Inflammatory macrophage (primary cell): ENCODE results near the gene SELENON.
"Not testable (repeated sequence)": the region's sequence is repeated elsewhere in the genome, so short reads cannot be mapped to it uniquely, and the experiment has no call there.

Experiments used
- DNase-seq, 2 donors: peaks; one replicate each; pipeline ENCODE4 v3.0.0-alpha.2; 2020 to 2022

SELENON gene

DNA sequence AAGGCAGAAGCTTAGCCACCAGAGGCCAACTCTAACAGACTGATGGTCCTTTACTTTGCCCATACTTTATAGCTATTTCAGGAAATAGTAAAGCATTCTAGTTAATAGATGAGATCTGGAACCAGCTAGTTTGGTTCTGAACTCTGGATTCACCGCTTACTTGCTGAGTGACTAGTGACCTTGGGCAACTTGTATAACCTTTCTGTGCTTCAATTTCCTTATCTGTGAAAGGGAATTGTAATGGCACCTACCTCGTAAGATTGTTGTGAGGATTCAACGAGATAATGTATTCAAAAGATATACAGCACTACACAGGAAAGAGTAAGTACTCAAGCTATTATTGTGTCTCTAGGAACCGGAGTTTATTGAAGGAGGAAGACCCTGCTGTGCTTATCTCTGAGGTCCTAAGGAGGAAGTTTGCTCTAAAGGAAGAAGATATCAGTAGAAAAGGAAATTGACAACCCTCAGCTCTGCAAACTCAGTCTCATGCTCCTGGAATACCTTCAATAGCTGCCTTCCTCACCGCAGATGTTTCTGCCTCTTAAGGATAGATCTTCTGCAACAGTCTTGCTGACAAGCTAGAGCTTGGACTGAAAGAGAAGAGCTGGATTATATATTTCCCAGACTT is 31.7 kb downstream of the SELENON start:
- DNase-seq, result no peak

DNA sequence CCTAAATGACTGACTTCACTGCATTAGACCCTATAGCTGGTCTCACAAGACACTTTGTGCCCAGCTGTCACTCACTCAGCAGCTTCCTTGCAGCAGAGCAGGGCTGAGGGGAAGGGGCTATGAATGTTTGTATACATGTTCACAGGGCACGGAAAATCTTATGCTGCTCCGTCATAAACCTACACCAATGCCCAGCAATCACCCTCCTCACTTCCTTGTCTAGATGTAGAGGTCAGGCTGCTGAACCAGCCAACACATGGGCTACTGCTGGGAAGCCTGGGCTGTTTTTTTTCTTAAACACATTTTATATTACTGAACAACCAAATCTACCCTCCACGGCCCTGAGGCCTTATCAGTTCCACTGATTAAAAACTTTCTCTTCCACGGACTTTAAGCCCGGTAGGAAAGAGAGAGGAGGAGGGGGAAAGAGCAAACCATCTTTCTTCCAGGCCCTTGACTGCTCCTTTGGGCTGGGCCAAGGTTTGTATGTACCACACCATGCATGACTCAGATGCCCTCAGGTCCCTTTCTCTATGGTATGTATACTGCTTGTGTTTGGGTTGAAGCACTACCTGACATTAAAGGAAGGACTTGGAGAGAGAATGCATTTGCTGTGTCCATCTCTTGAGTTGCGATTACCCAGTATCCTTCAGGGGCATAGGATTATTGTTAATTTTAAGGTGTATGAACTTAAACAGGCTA is 32.5 kb downstream of the SELENON start:
- DNase-seq, result no peak

GRCh38 chr1:25833158-25833557 is 33.2 kb downstream of the SELENON start:
- DNase-seq, result no peak

DNA sequence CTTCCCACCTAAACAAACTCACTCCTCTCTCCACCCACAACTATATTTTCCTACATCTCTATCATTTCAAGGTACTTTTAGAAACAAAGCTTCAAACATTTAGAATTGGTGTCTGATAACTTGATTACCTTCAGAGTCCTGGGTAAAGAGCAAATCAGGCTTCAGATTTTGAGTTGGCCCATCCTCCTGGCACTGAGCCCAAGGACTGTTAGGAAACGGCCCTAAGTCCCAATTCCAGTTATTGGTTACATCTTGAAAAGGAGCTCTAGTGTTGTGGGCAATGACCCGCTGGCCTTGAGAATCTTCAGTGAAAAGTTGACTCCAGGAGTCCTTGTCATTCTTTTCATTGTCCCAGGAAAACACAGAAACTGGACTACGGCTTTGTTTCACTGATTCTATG is 34.9 kb downstream of the SELENON start:
- DNase-seq, result no peak

GRCh38 chr1:25836695-25837094 is 36.7 kb downstream of the SELENON start:
- no peak for DNase-seq

DNA sequence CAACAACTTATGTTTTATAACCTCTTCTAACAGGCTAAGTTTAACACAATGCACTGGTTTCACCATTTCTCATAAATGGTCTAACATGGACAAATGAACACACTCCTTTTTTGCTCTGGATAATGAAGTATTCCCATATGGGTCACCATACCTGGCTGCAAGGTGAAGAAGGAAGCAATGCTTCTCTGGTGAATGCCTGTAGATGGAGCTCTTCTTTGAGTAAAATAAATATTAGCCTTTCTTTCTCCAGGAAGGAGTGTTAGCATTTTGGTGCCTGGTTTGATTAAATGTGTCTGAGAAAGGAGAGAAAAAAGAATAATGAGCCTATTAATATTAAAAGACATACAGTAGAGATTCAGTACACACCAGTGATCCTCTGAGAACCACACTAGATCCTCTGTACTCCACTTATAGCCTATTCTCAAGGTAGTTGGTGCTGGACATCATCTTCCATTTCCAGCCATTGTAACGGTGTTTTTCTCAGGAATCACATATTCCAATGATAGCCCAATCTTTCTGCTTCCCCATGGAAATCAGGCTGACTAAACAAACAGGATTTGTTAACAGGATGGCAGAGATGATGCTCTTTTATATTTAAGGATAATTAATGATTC is 37.4 kb downstream of the SELENON start:
- no peak for DNase-seq

- not testable (repeated sequence) for DNase-seq
These were observed 39.8 kb downstream of the SELENON start for GRCh38 chr1:25839808-25840207.

GRCh38 chr1:25843483-25843882 is 43.5 kb downstream of the SELENON start:
- no peak for DNase-seq

GRCh38 chr1:25844536-25845337 is 44.7 kb downstream of the SELENON start:
- peak in 1 of 2 donors; percentile 34 for DNase-seq

- DNase-seq, result no peak
These were observed 45.7 kb downstream of the SELENON start for GRCh38 chr1:25845664-25846063.

GRCh38 chr1:25847929-25848328 is 47.9 kb downstream of the SELENON start:
- DNase-seq, result no peak

GRCh38 chr1:25848531-25848930 is 48.5 kb downstream of the SELENON start:
- DNase-seq, result no peak

DNA sequence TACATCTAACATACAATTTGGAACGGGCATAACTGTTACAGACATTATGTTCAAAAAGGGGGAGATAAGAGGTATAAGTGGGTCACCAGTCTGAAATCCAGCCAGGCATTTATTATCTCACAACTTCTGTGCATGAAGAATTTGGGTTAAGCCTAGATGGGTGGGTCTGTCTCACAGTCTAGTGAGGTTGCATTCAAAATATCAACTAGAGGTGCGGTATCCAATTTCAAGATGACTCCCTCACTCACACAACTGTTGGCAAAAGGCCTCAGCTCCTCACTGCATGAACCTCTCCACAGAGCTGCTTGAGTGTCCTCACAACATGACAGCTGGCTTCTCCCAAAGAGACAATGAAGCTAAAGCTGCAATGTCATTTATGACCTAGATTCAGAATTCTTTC is 54.6 kb downstream of the SELENON start:
- no peak for DNase-seq

DNA sequence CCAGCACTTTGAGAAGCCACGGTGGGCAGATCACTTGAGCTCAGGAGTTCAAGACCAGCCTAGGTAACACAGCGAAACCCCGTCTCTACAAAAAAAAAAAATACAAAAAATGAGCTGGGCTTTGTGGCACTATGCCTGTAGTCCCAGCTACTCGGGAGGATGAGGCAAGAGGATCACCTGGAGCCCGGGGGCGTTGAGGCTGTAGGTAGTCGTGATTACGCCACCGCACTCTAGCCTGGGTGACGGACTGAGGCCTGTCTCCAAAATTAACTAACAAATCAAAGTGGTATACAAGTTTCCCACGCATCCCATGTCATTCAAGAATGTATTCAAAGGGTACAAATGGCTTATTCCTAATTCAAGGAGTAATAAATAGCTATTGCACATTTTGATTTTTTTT is 56.9 kb downstream of the SELENON start:
- no peak for DNase-seq

- DNase-seq, result peak in 1 of 2 donors; percentile 15
These were observed 58.5 kb downstream of the SELENON start for GRCh38 chr1:25858494-25858893.

- DNase-seq, result peak; percentile 94 to 96
These were observed 59.2 kb downstream of the SELENON start, which contains the start of gene AUNIP for GRCh38 chr1:25858906-25859789. TSS of gene AUNIP (minus strand) at chr1:25859457. CDS start at chr1:25859357, 100 bp downstream.

DNA sequence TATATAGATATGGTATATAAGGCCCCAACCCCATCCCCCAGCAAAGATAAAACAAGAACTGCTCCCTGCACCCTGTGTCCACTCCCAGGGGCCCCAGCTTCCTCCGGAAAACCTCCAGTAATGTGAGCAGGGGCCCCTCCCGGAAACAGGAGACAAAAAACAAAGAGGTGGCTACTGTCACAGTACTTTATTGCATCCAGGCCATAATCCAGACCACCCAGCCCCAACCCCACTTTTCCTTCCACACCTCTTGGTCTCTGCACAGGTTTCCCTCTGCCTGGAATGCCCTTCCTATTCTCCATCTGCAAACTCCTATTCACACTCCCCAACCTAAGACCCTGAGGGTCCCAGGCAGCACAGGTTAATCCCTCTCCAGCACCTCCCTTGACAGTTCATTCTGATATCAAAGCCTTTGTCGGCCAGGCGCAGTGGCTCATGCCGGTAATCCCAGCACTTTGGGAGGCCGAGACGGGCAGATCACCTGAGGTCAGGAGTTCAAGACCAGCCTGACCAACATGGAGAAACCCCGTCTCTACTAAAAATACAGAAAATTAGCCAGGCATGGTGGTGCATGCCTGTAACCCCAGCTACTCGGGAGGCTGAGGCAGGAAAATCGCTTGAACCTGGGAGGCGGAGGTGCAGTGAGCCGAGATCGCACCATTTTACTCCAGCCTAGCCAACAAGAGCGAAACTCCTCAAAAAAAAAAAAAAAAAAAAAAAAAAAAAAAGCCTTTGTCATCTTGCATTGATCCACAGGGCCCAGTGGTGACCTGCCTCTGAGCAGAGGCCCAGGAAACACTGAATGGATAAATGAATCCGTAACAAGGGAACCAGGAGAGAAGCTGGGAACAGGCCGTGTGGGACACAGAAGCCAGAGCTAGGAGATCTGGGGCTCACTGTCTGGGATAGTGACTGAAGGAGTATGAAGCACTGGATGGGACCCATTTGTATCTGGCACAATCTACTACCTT is 61.6 kb downstream of the SELENON start:
- DNase-seq, result peak; percentile 31 to 53

DNA sequence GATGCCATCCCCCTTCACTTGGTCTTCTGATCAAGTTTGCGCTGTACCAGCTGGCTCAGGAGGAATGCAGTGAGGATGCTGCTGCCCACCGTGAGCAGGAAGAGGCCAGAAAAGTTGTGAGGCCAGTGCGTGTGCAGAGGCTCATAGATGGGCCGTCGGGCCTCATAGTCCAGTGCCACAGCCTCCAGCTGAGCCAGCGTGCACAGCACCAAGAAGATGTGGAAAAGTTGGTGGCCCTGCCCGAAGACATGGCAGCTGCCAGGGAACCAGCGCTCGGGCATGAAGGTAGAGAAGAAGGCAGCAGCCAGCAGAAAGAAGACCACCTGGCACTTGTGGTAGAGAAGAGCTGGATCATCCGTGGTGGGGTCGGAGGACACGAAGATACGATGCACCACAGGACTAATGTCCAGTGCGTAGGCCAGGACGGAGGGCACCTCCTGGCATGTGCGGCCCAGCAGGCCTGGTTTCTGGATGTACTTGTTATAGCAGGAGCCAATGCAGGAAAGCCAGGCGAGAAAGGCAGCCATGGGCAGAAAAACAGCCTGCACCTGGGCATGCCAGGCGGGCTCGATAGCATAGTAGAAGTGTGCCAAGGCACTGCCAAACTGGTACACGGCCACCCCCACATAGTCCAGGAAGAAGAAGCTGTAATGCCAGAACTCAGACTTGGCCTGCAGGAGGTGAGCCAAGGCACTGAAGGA is 62.9 kb downstream of the SELENON start:
- no peak for DNase-seq

DNA sequence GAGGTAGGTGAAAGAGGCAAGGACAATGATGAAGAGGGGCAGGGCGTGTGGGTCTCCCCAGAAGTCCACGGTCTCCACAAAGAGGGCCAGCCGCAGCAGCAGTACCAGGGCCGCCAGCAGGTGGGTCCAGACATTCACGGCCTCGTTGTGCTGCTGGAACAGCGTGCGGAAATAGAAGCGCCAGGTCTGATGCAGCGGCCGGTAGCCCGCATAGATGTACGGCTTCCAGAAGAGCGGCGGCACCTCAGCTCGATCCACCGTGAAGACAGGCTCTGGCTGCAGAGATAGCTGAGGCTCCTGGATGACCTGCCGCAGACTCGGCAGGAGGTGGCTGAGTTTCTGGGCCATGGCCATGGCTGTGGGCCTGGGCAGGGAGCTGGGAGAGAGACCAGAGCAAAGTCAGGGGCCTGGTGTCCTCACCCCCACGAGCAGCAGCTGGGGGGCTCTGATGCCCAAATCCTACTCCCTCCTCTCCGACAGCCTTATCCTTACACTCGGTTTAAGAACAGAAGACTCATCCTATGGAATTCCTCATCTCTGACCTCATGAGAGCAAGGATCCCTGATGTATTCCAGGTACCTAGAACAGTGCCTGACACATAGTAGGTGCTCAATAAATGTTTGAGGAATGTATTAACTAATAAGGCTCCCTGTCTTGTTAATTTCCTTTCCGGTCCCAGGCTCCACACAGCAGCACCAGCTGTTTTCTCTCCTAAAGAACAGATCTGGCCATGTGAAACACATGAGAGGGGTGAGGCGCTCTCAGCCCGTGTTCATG is 63.7 kb downstream of the SELENON start:
- DNase-seq, result no peak
